Body of pancreas (tissue), 4 donors: ENCODE results near the gene KLHL40. TPM values are rescaled to one million over a fixed set of nuclear protein-coding genes. Genes with fewer than 3 reads are reported as not detected.

Source experiments
- ATAC-seq: fragments of 150-250 bp; one replicate; pipeline ENCODE4 v1.9.1; 2016
- DNase-seq, 4 donors: peaks; one replicate each; pipeline ENCODE4 v3.0.0-alpha.2; 2019
- H3K27ac ChIP-seq, 4 donors: fragments of 200-600 bp; sonication (generic); 1 replicate in 3 of 4; 2 replicates in 1 of 4; pipeline versions ENCODE4 v1.5.1 to v1.6.1; 2016 to 2019; ENCODE audit warnings: mild to moderate bottlenecking in 1 of 4, mixed read lengths in 1 of 4, moderate library complexity in 1 of 4
- H3K27me3 ChIP-seq, 2 donors: fragments of 200-600 bp; sonication (generic); one replicate each; pipeline ENCODE4 v1.6.0; 2016; ENCODE audit warnings: mild to moderate bottlenecking in 1 of 2
- H3K36me3 ChIP-seq, 2 donors: fragments of 200-600 bp; sonication (generic); replicated peaks in 1 of 2; 2 replicates each; pipeline ENCODE4 v1.5.1; 2016; ENCODE audit warnings: low read depth in 2 of 2; ENCODE audit not compliant: insufficient read depth in 1 of 2
- H3K4me1 ChIP-seq: fragments of 200-600 bp; sonication (generic); one replicate; pipeline ENCODE4 v1.6.0; 2016
- H3K4me3 ChIP-seq, 2 donors: fragments of 200-600 bp; sonication (generic); 1 replicate in 1 of 2; 2 replicates in 1 of 2; pipeline ENCODE4 v1.5.1; 2016 to 2019
- H3K9me3 ChIP-seq, 3 donors: fragments of 200-600 bp; sonication (generic); 1 replicate in 2 of 3; 2 replicates in 1 of 3; pipeline ENCODE4 v1.5.1; 2016
- CTCF ChIP-seq, 7 experiments: fragments of 450-650 bp in 4 of 7; fragments of 200-600 bp in 3 of 7; sonication (generic) in 3 of 7; IDR thresholded peaks; one replicate each; pipeline ENCODE4 v1.5.1; 2016 to 2019; ENCODE audit warnings: antibody characterized with exemption in 7 of 7
- POLR2A ChIP-seq, 3 donors: fragments of 450-650 bp; IDR thresholded peaks; one replicate each; pipeline ENCODE4 v1.6.1; 2016; ENCODE audit warnings: antibody characterized with exemption in 3 of 3, mild to moderate bottlenecking in 2 of 3
- WGBS, 2 donors: methylation state at CpG; one replicate each; pipeline ENCODE4 v1.1.5; 2017; 5-methylcytosine and 5-hydroxymethylcytosine counted together
- intact Hi-C: fragments of 100-400 bp; cut with DNase I; formaldehyde crosslinking; loops from one replicate; pipeline ENCODE4 v1.15.1; 2023
- total RNA-seq, 2 donors: library from RNA; depleted of rRNA; stranded (reverse); fragments of >200 nt; gene quantifications; one replicate each; pipeline ENCODE4 v1.1.0, GENCODE V29; 2016

KLHL40 gene
- total RNA-seq, 2 donors from 2014 or later, result not detected

DNA sequence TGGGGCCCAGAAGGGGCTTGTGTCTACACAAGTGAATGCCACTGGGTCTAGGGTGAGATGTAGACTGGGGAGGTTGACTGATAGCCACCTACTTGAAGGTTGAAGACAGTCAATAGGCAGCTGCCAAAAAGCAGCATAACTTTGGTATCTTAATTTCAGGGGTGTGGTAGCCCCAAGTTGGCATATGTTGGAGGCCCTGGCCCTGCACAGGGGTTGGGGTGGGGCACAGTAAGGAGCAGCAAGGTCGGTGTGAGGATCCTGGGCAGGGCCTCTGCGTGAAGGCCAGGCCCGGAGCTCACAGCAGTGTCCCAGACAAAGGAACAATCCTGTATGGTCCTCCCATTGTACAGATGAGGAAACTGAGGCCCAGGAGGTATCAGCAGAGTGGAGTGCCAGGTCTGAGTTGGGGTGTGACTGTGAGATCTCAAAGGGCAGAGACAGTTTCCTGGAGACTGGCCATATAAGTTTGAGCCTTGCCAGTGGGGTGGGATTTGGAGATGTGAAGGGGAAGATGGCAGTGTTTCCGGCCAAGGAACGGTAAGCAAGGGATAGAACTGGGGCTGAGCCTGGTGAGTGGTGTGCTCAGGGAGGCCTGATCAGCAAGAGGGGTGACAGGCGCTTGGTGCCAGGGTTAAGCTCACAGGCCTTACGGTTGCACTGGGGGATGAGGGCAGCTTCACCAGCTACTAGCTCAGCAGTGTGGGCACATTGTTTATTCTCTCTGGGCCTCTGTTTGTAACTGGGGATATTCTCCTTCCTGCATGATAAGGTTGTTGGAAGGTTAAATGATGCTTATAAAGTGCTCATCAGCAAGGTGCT, 1.7 kb downstream of the KLHL40 start:
- intact Hi-C loops, result no loop called here
- Histone ChIP-seq H3K27ac (no peak overlapping the region), H3K9me3 (no peaks in the 10 kb centered on the region), H3K27me3 (peaks cover 0 to 14% of the 10 kb centered on the region in 2 donors), H3K36me3 (no peaks in the 10 kb centered on the region), H3K4me3 (no peak overlapping the region), H3K4me1 (peaks cover 5% of the 10 kb centered on the region)
- ATAC-seq, result no peak
- DNase-seq, result no peak
- 84 to 91% methylated on average over 7 of the region's 7 CpGs for WGBS, 2 donors
- TF ChIP-seq POLR2A (IDR thresholded peaks at IDR 0.05) (no peak), CTCF (IDR thresholded peaks at IDR 0.05) (no peak)

- H3K9me3 ChIP-seq, result no peaks in the 10 kb centered on the region
- no peak overlapping the region for H3K27ac ChIP-seq
- ATAC-seq (no peak), DNase-seq (no peak)
- H3K4me1 ChIP-seq, result peaks cover 5% of the 10 kb centered on the region
- no peak overlapping the region for H3K4me3 ChIP-seq
- no peaks in the 10 kb centered on the region for H3K36me3 ChIP-seq
- TF ChIP-seq POLR2A (IDR thresholded peaks at IDR 0.05) (no peak), CTCF (IDR thresholded peaks at IDR 0.05) (no peak)
- 89% methylated on average over 10 to 15 of the region's 15 CpGs for WGBS, 2 donors
- intact Hi-C loops, result no loop called here
- peaks cover 0 to 14% of the 10 kb centered on the region in 2 donors for H3K27me3 ChIP-seq
These were observed 2.7 kb downstream of the KLHL40 start for GRCh38 chr3:42688016-42688415.

DNA sequence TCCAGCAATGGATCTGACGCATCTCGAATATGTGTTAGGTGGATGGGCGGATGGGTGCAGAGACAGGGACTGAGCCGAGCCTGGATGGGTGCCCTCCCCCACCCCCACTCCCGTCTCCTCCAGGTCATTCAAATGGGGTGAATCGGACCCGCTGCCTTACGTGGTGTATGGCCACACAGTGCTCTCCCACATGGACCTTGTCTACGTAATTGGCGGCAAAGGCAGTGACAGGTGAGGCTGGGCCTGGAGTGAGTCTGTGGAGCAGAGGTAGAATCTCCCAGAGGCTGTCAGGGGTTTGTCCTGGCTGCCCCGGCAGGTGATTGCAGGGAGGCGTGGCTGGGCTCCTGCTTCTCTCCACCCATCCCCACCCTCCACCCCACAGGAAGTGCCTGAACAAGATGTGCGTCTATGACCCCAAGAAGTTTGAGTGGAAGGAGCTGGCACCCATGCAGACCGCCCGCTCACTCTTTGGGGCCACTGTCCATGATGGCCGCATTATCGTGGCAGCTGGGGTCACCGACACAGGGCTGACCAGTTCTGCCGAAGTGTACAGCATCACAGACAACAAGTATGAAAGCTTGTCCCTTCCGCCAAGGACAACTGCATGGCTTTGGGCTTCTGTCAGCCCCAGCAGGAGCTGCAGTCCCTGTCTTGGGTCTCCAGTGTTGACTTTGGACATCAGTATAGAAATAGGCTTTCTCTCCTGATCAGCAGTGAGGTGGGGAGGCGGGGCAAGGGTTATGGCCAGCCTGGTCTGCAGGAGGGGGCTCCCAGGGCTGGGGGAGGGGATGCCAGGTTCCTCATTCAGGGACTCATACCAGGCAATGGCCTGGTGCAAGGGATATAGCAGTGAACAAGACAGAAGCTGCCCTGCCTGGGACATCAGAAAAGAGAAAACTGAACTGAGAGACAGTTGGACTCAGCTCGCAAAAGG, 3.4 kb downstream of the KLHL40 start:
- Histone ChIP-seq H3K4me3 (no peak overlapping the region), H3K9me3 (no peaks in the 10 kb centered on the region), H3K36me3 (no peaks in the 10 kb centered on the region), H3K4me1 (peaks cover 5% of the 10 kb centered on the region), H3K27me3 (peaks cover 0 to 14% of the 10 kb centered on the region in 2 donors), H3K27ac (no peak overlapping the region)
- WGBS, 2 donors, result 78 to 86% methylated on average over 21 of the region's 22 CpGs
- DNase-seq, result no peak
- TF ChIP-seq CTCF (IDR thresholded peaks at IDR 0.05) (no peak), POLR2A (IDR thresholded peaks at IDR 0.05) (no peak)
- intact Hi-C loops, result no loop called here
- no peak for ATAC-seq

- WGBS, 2 donors, result 55 to 75% methylated on average over 9 of the region's 9 CpGs
- peaks cover 5% of the 10 kb centered on the region for H3K4me1 ChIP-seq
- no peak for ATAC-seq
- no peak for DNase-seq
- no peaks in the 10 kb centered on the region for H3K36me3 ChIP-seq
- no peak for TF ChIP-seq POLR2A (IDR thresholded peaks at IDR 0.05)
- TF ChIP-seq CTCF (IDR thresholded peaks at IDR 0.05), result no peak
- H3K27ac ChIP-seq, result no peak overlapping the region
- intact Hi-C loops, result no loop called here
- H3K9me3 ChIP-seq, result no peaks in the 10 kb centered on the region
- H3K4me3 ChIP-seq, result no peak overlapping the region
- peaks cover 0 to 14% of the 10 kb centered on the region in 2 donors for H3K27me3 ChIP-seq
These were observed 4.2 kb downstream of the KLHL40 start for GRCh38 chr3:42689421-42690014.
